ENCODE results near the gene VPS54. TPM values are rescaled to one million over a fixed set of nuclear protein-coding genes. Genes with fewer than 3 reads are reported as not detected.

The VPS54 gene
- total RNA-seq, 1 donor from 2014 or later: 17.7 TPM

- Histone ChIP-seq H3K27me3 (ENCODE audit: control insufficient read depth, insufficient read depth, low read length) (no peaks in the 10 kb centered on the region), H3K4me3 (ENCODE audit: low read depth, low read length) (no peak overlapping the region), H3K36me3 (ENCODE audit: control insufficient read depth, insufficient read depth, low read length) (no peaks in the 10 kb centered on the region)
- DNase-seq (ENCODE audit: low read depth): no peak
- peak; percentile 83 for TF ChIP-seq CTCF (IDR thresholded peaks at IDR 0.05; ENCODE audit: insufficient read depth, low read length, poor library complexity, severe bottlenecking)
Observed at GRCh38 chr2:64049633-64050220, 30.5 kb upstream of the VPS54 start.

- no peak for TF ChIP-seq CTCF (IDR thresholded peaks at IDR 0.05; ENCODE audit: insufficient read depth, low read length, poor library complexity, severe bottlenecking)
- Histone ChIP-seq H3K27me3 (ENCODE audit: control insufficient read depth, insufficient read depth, low read length) (no peaks in the 10 kb centered on the region), H3K36me3 (ENCODE audit: control insufficient read depth, insufficient read depth, low read length) (no peaks in the 10 kb centered on the region), H3K4me3 (ENCODE audit: low read depth, low read length) (no peak overlapping the region)
- DNase-seq (ENCODE audit: low read depth): no peak
Observed at GRCh38 chr2:64045938-64046337, 26.7 kb upstream of the VPS54 start.

GRCh38 chr2:64040161-64040560, 20.9 kb upstream of the VPS54 start:
- no peak for TF ChIP-seq CTCF (IDR thresholded peaks at IDR 0.05; ENCODE audit: insufficient read depth, low read length, poor library complexity, severe bottlenecking)
- H3K36me3 ChIP-seq (ENCODE audit: control insufficient read depth, insufficient read depth, low read length): no peaks in the 10 kb centered on the region
- no peak overlapping the region for H3K4me3 ChIP-seq (ENCODE audit: low read depth, low read length)
- DNase-seq (ENCODE audit: low read depth): no peak
- no peaks in the 10 kb centered on the region for H3K27me3 ChIP-seq (ENCODE audit: control insufficient read depth, insufficient read depth, low read length)

GRCh38 chr2:64036034-64036705, 16.9 kb upstream of the VPS54 start:
- no peak overlapping the region for H3K4me3 ChIP-seq (ENCODE audit: low read depth, low read length)
- H3K27me3 ChIP-seq (ENCODE audit: control insufficient read depth, insufficient read depth, low read length): no peaks in the 10 kb centered on the region
- H3K36me3 ChIP-seq (ENCODE audit: control insufficient read depth, insufficient read depth, low read length): no peaks in the 10 kb centered on the region
- peak; percentile 42 for DNase-seq (ENCODE audit: low read depth)
- no peak for TF ChIP-seq CTCF (IDR thresholded peaks at IDR 0.05; ENCODE audit: insufficient read depth, low read length, poor library complexity, severe bottlenecking)

GRCh38 chr2:64035072-64035942, 16.1 kb upstream of the VPS54 start:
- TF ChIP-seq CTCF (IDR thresholded peaks at IDR 0.05; ENCODE audit: insufficient read depth, low read length, poor library complexity, severe bottlenecking): no peak
- Histone ChIP-seq H3K27me3 (ENCODE audit: control insufficient read depth, insufficient read depth, low read length) (no peaks in the 10 kb centered on the region), H3K36me3 (ENCODE audit: control insufficient read depth, insufficient read depth, low read length) (no peaks in the 10 kb centered on the region), H3K4me3 (ENCODE audit: low read depth, low read length) (no peak overlapping the region)
- DNase-seq (ENCODE audit: low read depth): no peak

Measured in kidney epithelial cell (primary cell).